CD4-positive, alpha-beta T cell treated with Interleukin-6 for 4 hours (primary cell): ENCODE data around the gene SCMH1.
"Not testable (repeated sequence)": the region's sequence is repeated elsewhere in the genome, so short reads cannot be mapped to it uniquely, and the experiment has no call there.

Experiments
- DNase-seq: peaks from one replicate; pipeline ENCODE4 v3.0.0-alpha.2; 2020; ENCODE audit warnings: mixed read lengths

SCMH1 gene

GRCh38 chr1:41246568-41246967 lies 4.5 kb upstream of the SCMH1 start:
- no peak for DNase-seq

GRCh38 chr1:41245659-41246058 lies 3.6 kb upstream of the SCMH1 start:
- DNase-seq, result no peak

- no peak for DNase-seq
Measured at GRCh38 chr1:41243079-41243385, 926 bp upstream of the SCMH1 start.

GRCh38 chr1:41242342-41243078 lies 404 bp upstream of the SCMH1 start:
- no peak for DNase-seq

- peak; percentile 44 for DNase-seq
Measured at GRCh38 chr1:41241354-41241748, 755 bp downstream of the SCMH1 start.

- DNase-seq, result no peak
Measured at GRCh38 chr1:41240781-41241353, 1.2 kb downstream of the SCMH1 start.

- DNase-seq, result no peak
Measured at GRCh38 chr1:41239988-41240610, 2.0 kb downstream of the SCMH1 start.

- DNase-seq, result no peak
Measured at GRCh38 chr1:41238311-41238988, 3.7 kb downstream of the SCMH1 start.

- DNase-seq, result no peak
Measured at GRCh38 chr1:41236781-41237180, 5.3 kb downstream of the SCMH1 start.

GRCh38 chr1:41235893-41236292 lies 6.2 kb downstream of the SCMH1 start:
- no peak for DNase-seq

GRCh38 chr1:41233708-41234107 lies 8.4 kb downstream of the SCMH1 start:
- no peak for DNase-seq

GRCh38 chr1:41232305-41232704 lies 9.8 kb downstream of the SCMH1 start:
- DNase-seq, result no peak

GRCh38 chr1:41230656-41231055 lies 11.4 kb downstream of the SCMH1 start:
- no peak for DNase-seq

- DNase-seq, result not testable (repeated sequence)
Measured at GRCh38 chr1:41229219-41229618, 12.9 kb downstream of the SCMH1 start.

GRCh38 chr1:41226815-41227434 lies 15.2 kb downstream of the SCMH1 start:
- no peak for DNase-seq

GRCh38 chr1:41225495-41225894 lies 16.6 kb downstream of the SCMH1 start:
- no peak for DNase-seq

GRCh38 chr1:41222496-41222895 lies 19.6 kb downstream of the SCMH1 start:
- no peak for DNase-seq

- no peak for DNase-seq
Measured at GRCh38 chr1:41221995-41222394, 20.1 kb downstream of the SCMH1 start.

GRCh38 chr1:41218152-41218551 lies 24.0 kb downstream of the SCMH1 start:
- DNase-seq, result no peak

- no peak for DNase-seq
Measured at GRCh38 chr1:41217441-41217840, 24.7 kb downstream of the SCMH1 start.

- DNase-seq, result no peak
Measured at GRCh38 chr1:41215623-41216022, 26.5 kb downstream of the SCMH1 start.

- DNase-seq, result no peak
Measured at GRCh38 chr1:41213341-41213740, 28.8 kb downstream of the SCMH1 start.

- DNase-seq, result not testable (repeated sequence)
Measured at GRCh38 chr1:41211608-41212007, 30.5 kb downstream of the SCMH1 start.
